ENCODE results near the gene RIMKLA. TPM values are rescaled to one million over a fixed set of nuclear protein-coding genes. Genes with fewer than 3 reads are reported as not detected.

RIMKLA gene
- total RNA-seq, 1 experiment from 2014 or later = 8.3 TPM

DNA sequence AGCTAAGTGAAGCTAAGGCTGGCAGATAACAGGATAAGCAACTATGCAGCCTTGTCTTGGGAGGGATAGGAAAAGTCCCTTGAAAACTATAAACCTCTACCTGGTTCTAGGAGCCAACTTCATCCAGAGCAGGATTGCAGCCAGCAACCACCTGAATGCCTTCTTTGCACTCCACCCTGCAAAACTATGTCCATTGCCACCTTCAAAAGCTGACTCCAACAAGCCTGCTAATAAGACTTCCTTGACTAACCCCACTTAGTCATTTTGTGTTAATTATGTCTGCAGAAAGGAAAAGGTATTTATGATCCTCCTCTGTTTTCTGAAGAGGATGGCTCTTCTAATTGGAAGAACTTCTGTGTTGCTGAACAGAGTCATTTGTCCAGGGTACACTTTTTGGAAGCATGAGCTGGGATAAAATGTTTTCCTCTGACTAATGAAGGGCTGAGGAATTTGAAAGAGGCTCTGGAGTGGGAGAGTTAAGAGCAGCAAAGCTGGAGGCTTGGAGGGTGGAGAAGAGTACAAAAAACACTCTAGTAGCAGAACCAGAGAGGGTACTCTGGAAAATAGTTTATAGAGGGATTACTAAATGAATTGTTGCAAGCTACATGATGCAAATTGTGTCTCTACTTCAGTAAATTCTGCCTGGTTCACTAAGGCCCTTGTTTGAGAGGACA, 9.6 kb upstream of the RIMKLA start:
- POLR2A ChIA-PET = interaction anchor here (0.6 kb wide), 1 partner anchor 14 kb away, joined by 9 read pairs; no protein-coding TSS in a partner anchor
- DNase-seq (ENCODE audit: low spot score) = no peak

DNA sequence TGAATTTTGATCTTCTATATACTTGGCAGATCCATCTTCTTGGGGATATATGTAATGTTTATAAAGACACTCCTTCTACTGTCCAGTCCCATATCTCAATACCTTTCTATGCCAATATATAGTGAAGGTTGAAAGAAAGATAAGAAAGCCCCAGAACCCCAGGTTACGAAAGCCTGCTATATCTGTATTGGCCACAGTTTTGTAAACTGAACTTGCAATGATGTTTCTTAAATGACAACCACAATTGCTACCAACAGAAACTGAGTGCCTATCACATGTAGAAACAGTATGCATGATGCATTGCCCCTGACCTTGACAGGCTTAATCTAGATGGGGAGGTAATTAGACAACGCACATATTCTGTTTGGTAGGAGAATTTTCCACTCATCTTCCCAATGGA, 7.8 kb upstream of the RIMKLA start:
- Mint-ChIP-seq H3K4me1 (no peaks in the 10 kb centered on the region), H3K36me3 (no peaks in the 10 kb centered on the region), H3K27me3 (ENCODE audit: low read depth) (peaks cover 44% of the 10 kb centered on the region), H3K4me3 (no peak overlapping the region), H3K9me3 (no peaks in the 10 kb centered on the region), H3K27ac (no peak overlapping the region)
- CTCF ChIA-PET = no interaction called here
- DNase-seq (ENCODE audit: low spot score) = no peak
- no peak for ATAC-seq
- TF ChIP-seq, protein P1, sequence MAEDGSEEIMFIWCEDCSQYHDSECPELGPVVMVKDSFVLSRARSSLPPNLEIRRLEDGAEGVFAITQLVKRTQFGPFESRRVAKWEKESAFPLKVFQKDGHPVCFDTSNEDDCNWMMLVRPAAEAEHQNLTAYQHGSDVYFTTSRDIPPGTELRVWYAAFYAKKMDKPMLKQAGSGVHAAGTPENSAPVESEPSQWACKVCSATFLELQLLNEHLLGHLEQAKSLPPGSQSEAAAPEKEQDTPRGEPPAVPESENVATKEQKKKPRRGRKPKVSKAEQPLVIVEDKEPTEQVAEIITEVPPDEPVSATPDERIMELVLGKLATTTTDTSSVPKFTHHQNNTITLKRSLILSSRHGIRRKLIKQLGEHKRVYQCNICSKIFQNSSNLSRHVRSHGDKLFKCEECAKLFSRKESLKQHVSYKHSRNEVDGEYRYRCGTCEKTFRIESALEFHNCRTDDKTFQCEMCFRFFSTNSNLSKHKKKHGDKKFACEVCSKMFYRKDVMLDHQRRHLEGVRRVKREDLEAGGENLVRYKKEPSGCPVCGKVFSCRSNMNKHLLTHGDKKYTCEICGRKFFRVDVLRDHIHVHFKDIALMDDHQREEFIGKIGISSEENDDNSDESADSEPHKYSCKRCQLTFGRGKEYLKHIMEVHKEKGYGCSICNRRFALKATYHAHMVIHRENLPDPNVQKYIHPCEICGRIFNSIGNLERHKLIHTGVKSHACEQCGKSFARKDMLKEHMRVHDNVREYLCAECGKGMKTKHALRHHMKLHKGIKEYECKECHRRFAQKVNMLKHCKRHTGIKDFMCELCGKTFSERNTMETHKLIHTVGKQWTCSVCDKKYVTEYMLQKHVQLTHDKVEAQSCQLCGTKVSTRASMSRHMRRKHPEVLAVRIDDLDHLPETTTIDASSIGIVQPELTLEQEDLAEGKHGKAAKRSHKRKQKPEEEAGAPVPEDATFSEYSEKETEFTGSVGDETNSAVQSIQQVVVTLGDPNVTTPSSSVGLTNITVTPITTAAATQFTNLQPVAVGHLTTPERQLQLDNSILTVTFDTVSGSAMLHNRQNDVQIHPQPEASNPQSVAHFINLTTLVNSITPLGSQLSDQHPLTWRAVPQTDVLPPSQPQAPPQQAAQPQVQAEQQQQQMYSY (CRISPR knock-in tag; IDR thresholded peaks at IDR 0.05) = no peak
- TF ChIP-seq, protein P2, sequence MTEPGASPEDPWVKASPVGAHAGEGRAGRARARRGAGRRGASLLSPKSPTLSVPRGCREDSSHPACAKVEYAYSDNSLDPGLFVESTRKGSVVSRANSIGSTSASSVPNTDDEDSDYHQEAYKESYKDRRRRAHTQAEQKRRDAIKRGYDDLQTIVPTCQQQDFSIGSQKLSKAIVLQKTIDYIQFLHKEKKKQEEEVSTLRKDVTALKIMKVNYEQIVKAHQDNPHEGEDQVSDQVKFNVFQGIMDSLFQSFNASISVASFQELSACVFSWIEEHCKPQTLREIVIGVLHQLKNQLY (CRISPR knock-in tag; IDR thresholded peaks at IDR 0.05) = no peak
- TF ChIP-seq IRF2 (CRISPR knock-in tag; IDR thresholded peaks at IDR 0.05; ENCODE audit: borderline replicate concordance, low read depth) = no peak
- TF ChIP-seq ATF1 (CRISPR knock-in tag; IDR thresholded peaks at IDR 0.05) = no peak
- TF ChIP-seq, protein P3, sequence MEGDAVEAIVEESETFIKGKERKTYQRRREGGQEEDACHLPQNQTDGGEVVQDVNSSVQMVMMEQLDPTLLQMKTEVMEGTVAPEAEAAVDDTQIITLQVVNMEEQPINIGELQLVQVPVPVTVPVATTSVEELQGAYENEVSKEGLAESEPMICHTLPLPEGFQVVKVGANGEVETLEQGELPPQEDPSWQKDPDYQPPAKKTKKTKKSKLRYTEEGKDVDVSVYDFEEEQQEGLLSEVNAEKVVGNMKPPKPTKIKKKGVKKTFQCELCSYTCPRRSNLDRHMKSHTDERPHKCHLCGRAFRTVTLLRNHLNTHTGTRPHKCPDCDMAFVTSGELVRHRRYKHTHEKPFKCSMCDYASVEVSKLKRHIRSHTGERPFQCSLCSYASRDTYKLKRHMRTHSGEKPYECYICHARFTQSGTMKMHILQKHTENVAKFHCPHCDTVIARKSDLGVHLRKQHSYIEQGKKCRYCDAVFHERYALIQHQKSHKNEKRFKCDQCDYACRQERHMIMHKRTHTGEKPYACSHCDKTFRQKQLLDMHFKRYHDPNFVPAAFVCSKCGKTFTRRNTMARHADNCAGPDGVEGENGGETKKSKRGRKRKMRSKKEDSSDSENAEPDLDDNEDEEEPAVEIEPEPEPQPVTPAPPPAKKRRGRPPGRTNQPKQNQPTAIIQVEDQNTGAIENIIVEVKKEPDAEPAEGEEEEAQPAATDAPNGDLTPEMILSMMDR (IDR thresholded peaks at IDR 0.05) = no peak
- TF ChIP-seq SP1 (CRISPR knock-in tag; conservative IDR thresholded peaks at IDR 0.05) = no peak
- no peak for TF ChIP-seq TEAD1 (CRISPR knock-in tag; IDR thresholded peaks at IDR 0.05)
- TF ChIP-seq HMGA2 (CRISPR knock-in tag; IDR thresholded peaks at IDR 0.05) = no peak
- no peak for TF ChIP-seq KAT7 (CRISPR knock-in tag; IDR thresholded peaks at IDR 0.05; ENCODE audit: borderline replicate concordance)
- TF ChIP-seq ZNF396 (CRISPR knock-in tag; IDR thresholded peaks at IDR 0.05; ENCODE audit: borderline replicate concordance) = no peak
- no peak for TF ChIP-seq SMAD3 (CRISPR knock-in tag; IDR thresholded peaks at IDR 0.05; ENCODE audit: borderline replicate concordance)
- POLR2A ChIA-PET = no interaction called here

More for the DNA sequence above, 9.6 kb upstream of the RIMKLA start:
- no peaks in the 10 kb centered on the region for H3K9me3 Mint-ChIP-seq
- H3K36me3 Mint-ChIP-seq = no peaks in the 10 kb centered on the region
- H3K4me3 Mint-ChIP-seq = no peak overlapping the region
- TF ChIP-seq RELA (CRISPR knock-in tag; IDR thresholded peaks at IDR 0.05; ENCODE audit: borderline replicate concordance) = no peak
- TF ChIP-seq RORB (CRISPR knock-in tag; IDR thresholded peaks at IDR 0.05) = no peak
- no peak for TF ChIP-seq ESRRA (CRISPR knock-in tag; IDR thresholded peaks at IDR 0.05; ENCODE audit: borderline replicate concordance)
- TF ChIP-seq, protein P4, sequence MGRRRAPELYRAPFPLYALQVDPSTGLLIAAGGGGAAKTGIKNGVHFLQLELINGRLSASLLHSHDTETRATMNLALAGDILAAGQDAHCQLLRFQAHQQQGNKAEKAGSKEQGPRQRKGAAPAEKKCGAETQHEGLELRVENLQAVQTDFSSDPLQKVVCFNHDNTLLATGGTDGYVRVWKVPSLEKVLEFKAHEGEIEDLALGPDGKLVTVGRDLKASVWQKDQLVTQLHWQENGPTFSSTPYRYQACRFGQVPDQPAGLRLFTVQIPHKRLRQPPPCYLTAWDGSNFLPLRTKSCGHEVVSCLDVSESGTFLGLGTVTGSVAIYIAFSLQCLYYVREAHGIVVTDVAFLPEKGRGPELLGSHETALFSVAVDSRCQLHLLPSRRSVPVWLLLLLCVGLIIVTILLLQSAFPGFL (CRISPR knock-in tag; IDR thresholded peaks at IDR 0.05; ENCODE audit: borderline replicate concordance) = no peak
- TF ChIP-seq, protein P5, sequence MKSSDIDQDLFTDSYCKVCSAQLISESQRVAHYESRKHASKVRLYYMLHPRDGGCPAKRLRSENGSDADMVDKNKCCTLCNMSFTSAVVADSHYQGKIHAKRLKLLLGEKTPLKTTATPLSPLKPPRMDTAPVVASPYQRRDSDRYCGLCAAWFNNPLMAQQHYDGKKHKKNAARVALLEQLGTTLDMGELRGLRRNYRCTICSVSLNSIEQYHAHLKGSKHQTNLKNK (CRISPR knock-in tag; IDR thresholded peaks at IDR 0.05) = no peak
- TF ChIP-seq, protein P3 (IDR thresholded peaks at IDR 0.05) = no peak
- TF ChIP-seq ZNF317 (CRISPR knock-in tag; IDR thresholded peaks at IDR 0.05; ENCODE audit: borderline replicate concordance, low read depth) = no peak
- no peak for TF ChIP-seq ELF4 (CRISPR knock-in tag; IDR thresholded peaks at IDR 0.05; ENCODE audit: low read depth)
- TF ChIP-seq, protein P6, sequence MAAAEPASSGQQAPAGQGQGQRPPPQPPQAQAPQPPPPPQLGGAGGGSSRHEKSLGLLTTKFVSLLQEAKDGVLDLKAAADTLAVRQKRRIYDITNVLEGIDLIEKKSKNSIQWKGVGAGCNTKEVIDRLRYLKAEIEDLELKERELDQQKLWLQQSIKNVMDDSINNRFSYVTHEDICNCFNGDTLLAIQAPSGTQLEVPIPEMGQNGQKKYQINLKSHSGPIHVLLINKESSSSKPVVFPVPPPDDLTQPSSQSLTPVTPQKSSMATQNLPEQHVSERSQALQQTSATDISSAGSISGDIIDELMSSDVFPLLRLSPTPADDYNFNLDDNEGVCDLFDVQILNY (CRISPR knock-in tag; IDR thresholded peaks at IDR 0.05) = no peak
- no peak for TF ChIP-seq NR1H2 (CRISPR knock-in tag; IDR thresholded peaks at IDR 0.05)
- no peaks in the 10 kb centered on the region for H3K4me1 Mint-ChIP-seq
- no peak overlapping the region for H3K27ac Mint-ChIP-seq
- ATAC-seq = no peak
- CTCF ChIA-PET = interaction anchor here (0.5 to 1.5 kb wide), 2 partner anchors 17 to 198 kb away, joined by 5 to 6 read pairs; no protein-coding TSS in a partner anchor
- H3K27me3 Mint-ChIP-seq (ENCODE audit: low read depth) = peaks cover 27% of the 10 kb centered on the region

Measured in WTC11 (cell line).